ENCODE results near the gene BGLAP.

Gene BGLAP

DNA sequence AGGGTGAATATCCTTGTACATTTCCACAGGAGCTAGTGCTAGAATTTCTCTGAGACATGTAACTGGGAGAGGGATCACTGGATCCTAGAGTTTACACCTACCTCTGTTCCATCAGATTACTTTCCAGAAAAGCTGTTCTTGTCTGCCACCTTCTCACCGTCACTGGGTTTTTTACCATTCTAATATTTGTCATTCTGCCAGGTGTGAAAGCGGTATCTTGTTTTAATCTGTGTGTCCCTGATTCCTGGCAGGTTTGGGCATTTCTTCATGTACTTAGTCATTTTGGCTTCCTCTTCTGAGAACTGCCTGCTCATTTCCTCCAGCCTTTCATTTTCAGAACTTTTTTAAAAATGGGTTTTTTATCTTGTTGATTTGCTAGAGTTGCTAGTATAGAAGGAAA, 24.1 kb upstream of the BGLAP start:
- Histone ChIP-seq H3K36me3 (ENCODE audit: control insufficient read depth, insufficient read depth, low read length) (peaks cover 1% of the 10 kb centered on the region), H3K4me3 (replicated peaks; ENCODE audit: low read depth, low read length) (peak overlapping the region; percentile 34; the same call in 1 of the 2 replicates), H3K27me3 (replicated peaks; ENCODE audit: control insufficient read depth, insufficient read depth, low read length) (no peaks in the 10 kb centered on the region)
- TF ChIP-seq, protein P1, sequence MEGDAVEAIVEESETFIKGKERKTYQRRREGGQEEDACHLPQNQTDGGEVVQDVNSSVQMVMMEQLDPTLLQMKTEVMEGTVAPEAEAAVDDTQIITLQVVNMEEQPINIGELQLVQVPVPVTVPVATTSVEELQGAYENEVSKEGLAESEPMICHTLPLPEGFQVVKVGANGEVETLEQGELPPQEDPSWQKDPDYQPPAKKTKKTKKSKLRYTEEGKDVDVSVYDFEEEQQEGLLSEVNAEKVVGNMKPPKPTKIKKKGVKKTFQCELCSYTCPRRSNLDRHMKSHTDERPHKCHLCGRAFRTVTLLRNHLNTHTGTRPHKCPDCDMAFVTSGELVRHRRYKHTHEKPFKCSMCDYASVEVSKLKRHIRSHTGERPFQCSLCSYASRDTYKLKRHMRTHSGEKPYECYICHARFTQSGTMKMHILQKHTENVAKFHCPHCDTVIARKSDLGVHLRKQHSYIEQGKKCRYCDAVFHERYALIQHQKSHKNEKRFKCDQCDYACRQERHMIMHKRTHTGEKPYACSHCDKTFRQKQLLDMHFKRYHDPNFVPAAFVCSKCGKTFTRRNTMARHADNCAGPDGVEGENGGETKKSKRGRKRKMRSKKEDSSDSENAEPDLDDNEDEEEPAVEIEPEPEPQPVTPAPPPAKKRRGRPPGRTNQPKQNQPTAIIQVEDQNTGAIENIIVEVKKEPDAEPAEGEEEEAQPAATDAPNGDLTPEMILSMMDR (IDR thresholded peaks at IDR 0.05; ENCODE audit: insufficient read depth, low read length, poor library complexity, severe bottlenecking) = no peak
- no peak for DNase-seq (ENCODE audit: extremely low read depth, insufficient read length)

DNA sequence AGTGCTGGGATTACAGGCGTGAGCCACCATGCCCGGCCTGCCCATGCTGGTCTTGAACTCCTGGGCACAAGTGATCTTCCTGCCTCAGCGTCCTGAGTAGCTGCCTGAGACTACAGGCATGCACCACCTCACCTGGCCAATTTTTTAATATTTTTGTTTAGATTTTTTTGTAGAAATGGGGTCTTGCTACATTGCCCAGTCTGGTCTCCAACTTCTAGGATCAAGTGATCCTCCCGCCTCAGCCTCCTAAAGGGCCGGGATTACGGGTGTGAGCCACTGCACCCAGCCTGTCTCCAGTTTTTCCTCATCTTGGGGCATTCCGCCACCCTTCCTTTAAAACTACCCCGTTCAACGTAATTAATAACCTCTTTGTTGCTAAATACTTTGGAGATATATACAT, 21.8 kb upstream of the BGLAP start:
- no peak for DNase-seq (ENCODE audit: extremely low read depth, insufficient read length)
- H3K4me3 ChIP-seq (replicated peaks; ENCODE audit: low read depth, low read length) = no peak overlapping the region
- TF ChIP-seq, protein P1 (IDR thresholded peaks at IDR 0.05; ENCODE audit: insufficient read depth, low read length, poor library complexity, severe bottlenecking) = no peak
- H3K36me3 ChIP-seq (ENCODE audit: control insufficient read depth, insufficient read depth, low read length) = peaks cover 8% of the 10 kb centered on the region
- no peaks in the 10 kb centered on the region for H3K27me3 ChIP-seq (replicated peaks; ENCODE audit: control insufficient read depth, insufficient read depth, low read length)

DNA sequence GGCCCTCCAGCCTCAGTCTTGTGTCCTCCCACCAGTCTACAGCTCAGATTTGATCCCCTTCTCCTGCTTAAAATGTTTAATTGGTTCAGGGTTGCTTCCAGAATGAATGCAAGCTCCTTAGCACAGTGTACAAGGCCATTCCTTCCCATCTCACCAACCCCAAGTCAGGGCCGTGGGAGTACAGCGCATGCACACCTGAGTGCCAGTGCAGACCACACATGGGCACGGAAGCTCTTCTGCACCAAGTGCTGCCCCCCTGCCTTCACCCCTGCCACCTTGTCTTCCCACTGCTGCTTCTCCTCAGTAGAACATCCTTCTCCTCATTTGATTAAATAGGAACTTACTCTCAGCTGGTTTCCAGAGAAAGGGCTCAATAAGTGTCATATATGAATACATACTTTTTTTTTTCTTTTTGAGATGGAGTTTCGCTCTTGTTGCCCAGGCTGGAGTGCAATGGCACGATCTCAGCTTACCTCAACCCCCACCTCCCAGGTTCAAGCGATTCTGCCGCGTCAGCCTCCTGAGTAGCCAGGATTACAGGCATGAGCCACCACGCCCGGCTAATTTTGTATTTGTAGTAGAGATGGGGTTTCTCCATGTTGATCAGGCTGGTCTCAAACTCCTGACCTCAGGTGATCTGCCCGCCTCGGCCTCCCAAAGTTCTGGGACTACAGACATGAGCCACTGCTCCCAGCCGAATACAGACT, 19.8 kb upstream of the BGLAP start:
- H3K4me3 ChIP-seq (replicated peaks; ENCODE audit: low read depth, low read length) = no peak overlapping the region
- DNase-seq (ENCODE audit: extremely low read depth, insufficient read length) = no peak
- TF ChIP-seq, protein P1 (IDR thresholded peaks at IDR 0.05; ENCODE audit: insufficient read depth, low read length, poor library complexity, severe bottlenecking) = no peak
- peaks cover 8% of the 10 kb centered on the region for H3K36me3 ChIP-seq (ENCODE audit: control insufficient read depth, insufficient read depth, low read length)
- H3K27me3 ChIP-seq (replicated peaks; ENCODE audit: control insufficient read depth, insufficient read depth, low read length) = no peaks in the 10 kb centered on the region

DNA sequence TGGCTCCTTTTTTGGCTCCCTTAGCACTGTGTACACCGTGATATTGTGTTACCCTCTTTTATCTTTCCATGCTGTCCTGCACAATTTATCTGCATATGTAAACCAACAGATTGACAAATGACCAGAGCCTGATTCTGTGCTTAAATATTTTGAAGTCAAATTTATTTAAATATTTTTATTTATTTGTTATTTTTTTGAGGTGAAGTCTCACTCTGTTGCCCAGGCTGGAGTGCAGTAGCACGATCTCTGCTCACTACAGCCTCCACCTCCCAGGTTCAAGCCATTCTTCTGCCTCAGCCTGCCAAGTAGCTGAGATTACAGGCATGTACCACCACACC, 16.3 kb upstream of the BGLAP start:
- Histone ChIP-seq H3K27me3 (replicated peaks; ENCODE audit: control insufficient read depth, insufficient read depth, low read length) (no peaks in the 10 kb centered on the region), H3K4me3 (replicated peaks; ENCODE audit: low read depth, low read length) (no peak overlapping the region), H3K36me3 (ENCODE audit: control insufficient read depth, insufficient read depth, low read length) (peaks cover 11% of the 10 kb centered on the region)
- no peak for DNase-seq (ENCODE audit: extremely low read depth, insufficient read length)
- TF ChIP-seq, protein P1 (IDR thresholded peaks at IDR 0.05; ENCODE audit: insufficient read depth, low read length, poor library complexity, severe bottlenecking) = no peak

DNA sequence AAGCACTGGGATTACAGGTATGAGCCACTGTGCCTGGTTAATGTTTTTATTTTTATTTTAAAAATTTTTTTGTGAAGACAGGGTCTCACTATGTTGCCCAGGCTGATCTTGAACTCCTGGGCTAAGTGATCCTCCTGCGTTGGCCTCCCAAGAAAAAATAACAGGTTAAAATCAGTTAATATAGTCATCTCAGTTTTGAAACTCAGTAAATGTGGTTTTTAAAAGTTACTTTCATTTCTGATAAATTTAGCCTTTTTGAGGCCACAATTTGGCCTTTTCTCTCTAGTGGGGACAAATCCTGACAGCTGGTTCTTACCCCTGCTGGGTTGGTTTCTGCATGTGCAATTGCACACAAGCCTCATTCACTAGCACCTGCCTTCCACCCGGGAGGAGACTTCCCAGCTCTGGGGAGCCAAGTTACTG, 15.9 kb upstream of the BGLAP start:
- Histone ChIP-seq H3K4me3 (replicated peaks; ENCODE audit: low read depth, low read length) (no peak overlapping the region), H3K27me3 (replicated peaks; ENCODE audit: control insufficient read depth, insufficient read depth, low read length) (no peaks in the 10 kb centered on the region), H3K36me3 (ENCODE audit: control insufficient read depth, insufficient read depth, low read length) (peaks cover 10% of the 10 kb centered on the region)
- TF ChIP-seq, protein P1 (IDR thresholded peaks at IDR 0.05; ENCODE audit: insufficient read depth, low read length, poor library complexity, severe bottlenecking) = no peak
- peak; percentile 69 for DNase-seq (ENCODE audit: extremely low read depth, insufficient read length)

DNA sequence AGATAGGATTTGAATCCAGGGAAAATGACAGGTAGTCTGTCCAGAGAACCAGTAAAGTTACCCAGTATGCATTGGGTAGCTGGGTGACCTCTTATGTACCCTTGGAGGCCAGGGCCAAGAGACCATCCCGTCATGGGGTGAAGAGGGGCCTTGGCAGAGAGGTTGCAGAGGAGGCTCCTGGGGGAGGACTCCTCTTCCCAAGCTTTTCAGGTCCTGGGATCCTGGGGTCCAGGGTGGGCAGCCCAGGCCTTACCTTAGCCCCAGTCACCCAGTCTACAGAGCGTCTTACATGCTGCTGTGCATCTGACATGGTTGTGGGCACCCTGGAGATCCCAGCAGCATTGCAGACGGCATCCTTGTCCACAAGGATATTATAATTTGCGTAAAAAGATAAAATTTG, 15.2 kb upstream of the BGLAP start:
- TF ChIP-seq, protein P1 (IDR thresholded peaks at IDR 0.05; ENCODE audit: insufficient read depth, low read length, poor library complexity, severe bottlenecking) = no peak
- no peak for DNase-seq (ENCODE audit: extremely low read depth, insufficient read length)
- H3K27me3 ChIP-seq (replicated peaks; ENCODE audit: control insufficient read depth, insufficient read depth, low read length) = no peaks in the 10 kb centered on the region
- peaks cover 10% of the 10 kb centered on the region for H3K36me3 ChIP-seq (ENCODE audit: control insufficient read depth, insufficient read depth, low read length)
- no peak overlapping the region for H3K4me3 ChIP-seq (replicated peaks; ENCODE audit: low read depth, low read length)

Data from GM06990 (cell line).